HepG2 (cell line): Measurements from ENCODE around the gene PRSS53. TPM values are rescaled to one million over a fixed set of nuclear protein-coding genes. Genes with fewer than 3 reads are reported as not detected.

Experiments used
- HES4 ChIP-seq: sonication (generic); formaldehyde crosslinking; IDR thresholded peaks from 2 replicates; pipeline ENCODE4 v1.9.0; 2021; ENCODE audit warnings: mild to moderate bottlenecking, missing genetic modification reagents, borderline replicate concordance
- KDM3A ChIP-seq: IDR thresholded peaks from 2 replicates; pipeline ENCODE4 v1.6.1; 2018; ENCODE audit warnings: low read depth, missing compliant biosample characterization
- MED8 ChIP-seq: sonication (generic); formaldehyde crosslinking; IDR thresholded peaks from 2 replicates; pipeline ENCODE4 v1.8.1; 2023; ENCODE audit warnings: mild to moderate bottlenecking, missing genetic modification reagents; ENCODE audit not compliant: insufficient replicate concordance
- PBX2 ChIP-seq: IDR thresholded peaks from 2 replicates; pipeline ENCODE4 v1.6.1; 2016; ENCODE audit warnings: control low read depth
- SATB2 ChIP-seq: sonication (generic); formaldehyde crosslinking; IDR thresholded peaks from 2 replicates; pipeline ENCODE4 v1.5.0; 2020; ENCODE audit warnings: missing genetic modification reagents
- SMYD3 ChIP-seq: sonication (generic); formaldehyde crosslinking; IDR thresholded peaks from 2 replicates; pipeline ENCODE4 v1.8.1; 2023; ENCODE audit warnings: mild to moderate bottlenecking, missing genetic modification reagents
- TRIM22 ChIP-seq: fragments of 450-650 bp; IDR thresholded peaks from 2 replicates; pipeline ENCODE4 v1.6.1; 2017
- XRCC5 ChIP-seq: fragments of 200-400 bp; formaldehyde crosslinking; optimal IDR thresholded peaks from 2 replicates; pipeline ENCODE3; 2017; ENCODE audit warnings: mild to moderate bottlenecking, low read length
- ZNF124 ChIP-seq: sonication (generic); formaldehyde crosslinking; IDR thresholded peaks from 2 replicates; pipeline ENCODE4 v1.4.0; 2020; ENCODE audit warnings: missing genetic modification reagents
- ZNF567 ChIP-seq: sonication (generic); formaldehyde crosslinking; IDR thresholded peaks from 2 replicates; pipeline ENCODE4 v1.8.1; 2023; ENCODE audit warnings: mild to moderate bottlenecking, missing genetic modification reagents, borderline replicate concordance
- ZNF589 ChIP-seq: sonication (generic); formaldehyde crosslinking; conservative IDR thresholded peaks from 2 replicates; pipeline ENCODE4 v1.8.0; 2022; ENCODE audit warnings: mild to moderate bottlenecking, moderate library complexity, missing genetic modification reagents
- ZNF879 ChIP-seq: sonication (generic); formaldehyde crosslinking; IDR thresholded peaks from 2 replicates; pipeline ENCODE4 v1.8.1; 2023; ENCODE audit warnings: missing genetic modification reagents
- ZZZ3 ChIP-seq: sonication (generic); formaldehyde crosslinking; IDR thresholded peaks from 2 replicates; pipeline ENCODE4 v1.4.0; 2020; ENCODE audit warnings: missing genetic modification reagents, mild to moderate bottlenecking, borderline replicate concordance
- polyA plus RNA-seq, 8 experiments: library from polyadenylated mRNA; depleted of rRNA in 3 of 8; stranded (reverse) in 7 of 8; unstranded in 1 of 8; fragments of >200 nt; fragmentation: Illumina TruSeq in 4 of 8; extraction: Trizol in 4 of 8; gene quantifications; 2 replicates each; pipeline versions ENCODE4 v1.2.1 to v1.2.3, GENCODE V29; 2011 to 2016; ENCODE audit warnings: low read depth in 4 of 8, missing spikeins in 1 of 8, mixed read lengths in 1 of 8; ENCODE audit not compliant: insufficient read depth in 1 of 8
- total RNA-seq, 5 experiments: library from RNA; depleted of rRNA; stranded (reverse); fragments of >200 nt; fragmentation: Illumina TruSeq; extraction: Trizol; gene quantifications; 2 replicates each; pipeline ENCODE4 v1.2.3, GENCODE V29; 2016; ENCODE audit warnings: low read depth in 1 of 5
- TF ChIP-seq, protein P1 (sequence below), 2 experiments: IDR thresholded peaks; 2 replicates each; pipeline ENCODE4 v1.6.1; 2011 to 2012; ENCODE audit warnings: low read length in 2 of 2, borderline replicate concordance in 1 of 2, low read depth in 1 of 2, mild to moderate bottlenecking in 1 of 2, moderate library complexity in 1 of 2

PRSS53 gene
- total and polyA plus RNA-seq, 2 of the 13 experiments (the other 11 are each of a cell fraction or from before 2014, with no cell fraction given) = 2.2 to 7.4 TPM

GRCh38 chr16:31077592-31078396, 10.9 kb downstream of the PRSS53 start (continued):
- TF ChIP-seq ZNF589 (CRISPR knock-in tag) (no peak), ZNF879 (CRISPR knock-in tag) (no peak), ZNF124 (no peak), SMYD3 (CRISPR knock-in tag) (no peak), XRCC5 (no peak), HES4 (CRISPR knock-in tag) (no peak), ZNF567 (CRISPR knock-in tag) (no peak), PBX2 (CRISPR knock-in tag) (no peak), MED8 (CRISPR knock-in tag) (no peak), ZZZ3 (CRISPR knock-in tag) (no peak), TRIM22 (no peak), KDM3A (CRISPR knock-in tag) (no peak), SATB2 (CRISPR knock-in tag) (no peak)
- TF ChIP-seq, protein P1, sequence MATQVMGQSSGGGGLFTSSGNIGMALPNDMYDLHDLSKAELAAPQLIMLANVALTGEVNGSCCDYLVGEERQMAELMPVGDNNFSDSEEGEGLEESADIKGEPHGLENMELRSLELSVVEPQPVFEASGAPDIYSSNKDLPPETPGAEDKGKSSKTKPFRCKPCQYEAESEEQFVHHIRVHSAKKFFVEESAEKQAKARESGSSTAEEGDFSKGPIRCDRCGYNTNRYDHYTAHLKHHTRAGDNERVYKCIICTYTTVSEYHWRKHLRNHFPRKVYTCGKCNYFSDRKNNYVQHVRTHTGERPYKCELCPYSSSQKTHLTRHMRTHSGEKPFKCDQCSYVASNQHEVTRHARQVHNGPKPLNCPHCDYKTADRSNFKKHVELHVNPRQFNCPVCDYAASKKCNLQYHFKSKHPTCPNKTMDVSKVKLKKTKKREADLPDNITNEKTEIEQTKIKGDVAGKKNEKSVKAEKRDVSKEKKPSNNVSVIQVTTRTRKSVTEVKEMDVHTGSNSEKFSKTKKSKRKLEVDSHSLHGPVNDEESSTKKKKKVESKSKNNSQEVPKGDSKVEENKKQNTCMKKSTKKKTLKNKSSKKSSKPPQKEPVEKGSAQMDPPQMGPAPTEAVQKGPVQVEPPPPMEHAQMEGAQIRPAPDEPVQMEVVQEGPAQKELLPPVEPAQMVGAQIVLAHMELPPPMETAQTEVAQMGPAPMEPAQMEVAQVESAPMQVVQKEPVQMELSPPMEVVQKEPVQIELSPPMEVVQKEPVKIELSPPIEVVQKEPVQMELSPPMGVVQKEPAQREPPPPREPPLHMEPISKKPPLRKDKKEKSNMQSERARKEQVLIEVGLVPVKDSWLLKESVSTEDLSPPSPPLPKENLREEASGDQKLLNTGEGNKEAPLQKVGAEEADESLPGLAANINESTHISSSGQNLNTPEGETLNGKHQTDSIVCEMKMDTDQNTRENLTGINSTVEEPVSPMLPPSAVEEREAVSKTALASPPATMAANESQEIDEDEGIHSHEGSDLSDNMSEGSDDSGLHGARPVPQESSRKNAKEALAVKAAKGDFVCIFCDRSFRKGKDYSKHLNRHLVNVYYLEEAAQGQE (IDR thresholded peaks at IDR 0.05; ENCODE audit: borderline replicate concordance in 1 of 2, low read depth in 1 of 2, low read length in 2 of 2) = no peak
